ENCODE data around the gene ZNF141.
"Not testable (repeated sequence)": the region's sequence is repeated elsewhere in the genome, so short reads cannot be mapped to it uniquely, and the experiment has no call there.

ZNF141 gene

DNA sequence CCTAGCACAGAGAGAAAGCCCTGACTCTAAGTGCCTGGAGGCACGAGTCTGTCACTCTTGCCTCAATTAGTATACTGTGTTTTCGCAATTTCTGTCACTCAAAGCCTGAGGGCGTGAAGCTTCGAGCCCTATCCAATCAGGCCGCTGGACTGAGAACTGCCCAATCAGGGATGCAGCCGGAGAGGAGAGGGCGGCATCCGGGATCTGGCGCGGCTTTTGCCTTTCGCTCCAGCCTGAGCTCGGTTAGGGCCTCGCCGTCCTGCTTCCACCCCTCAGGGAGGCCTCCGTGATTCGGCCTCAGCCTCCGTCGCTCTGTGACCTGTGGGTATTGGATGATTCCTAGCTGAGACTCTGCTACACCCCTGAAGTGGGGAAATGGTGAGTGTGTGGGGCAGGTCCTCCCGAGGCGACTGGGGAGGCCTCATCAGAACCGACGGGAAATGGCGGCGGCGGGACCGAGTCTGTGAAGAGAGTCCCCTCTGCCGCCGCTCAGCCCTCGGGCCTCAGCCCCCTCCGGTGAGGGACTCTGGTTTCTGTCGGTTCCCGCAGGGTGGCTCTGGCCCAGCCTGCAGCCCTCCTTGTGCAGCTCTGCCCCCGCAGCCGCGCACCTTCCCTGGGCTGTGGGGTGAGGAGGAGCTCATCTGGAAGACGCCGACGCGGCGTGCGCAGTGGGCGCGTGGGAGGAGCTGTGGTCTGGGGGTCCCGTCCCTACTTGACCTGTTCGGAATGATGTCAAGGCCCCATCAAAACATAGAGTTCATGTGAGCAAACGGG is 48.5 kb downstream of the ZNF141 start:
- no peak for DNase-seq

GRCh38 chr4:386708-387105 is 49.1 kb downstream of the ZNF141 start:
- no peak for DNase-seq

GRCh38 chr4:404006-404405 is 66.4 kb downstream of the ZNF141 start:
- no peak for DNase-seq

GRCh38 chr4:408321-408720 is 70.7 kb downstream of the ZNF141 start:
- not testable (repeated sequence) for DNase-seq

- no peak for DNase-seq
These were observed 85.0 kb downstream of the ZNF141 start for GRCh38 chr4:422587-422986.

All from NCI-H1092 treated with DMSO at 0.1 percent for 48 hours (cell line).